EL (cell line): Measurements from ENCODE around the gene TSPY9.
"Not testable (repeated sequence)": the region's sequence is repeated elsewhere in the genome, so short reads cannot be mapped to it uniquely, and the experiment has no call there.

Source experiments
- DNase-seq: peaks from one replicate; pipeline ENCODE4 v3.0.0-alpha.2; 2016

TSPY9 gene, protein sequence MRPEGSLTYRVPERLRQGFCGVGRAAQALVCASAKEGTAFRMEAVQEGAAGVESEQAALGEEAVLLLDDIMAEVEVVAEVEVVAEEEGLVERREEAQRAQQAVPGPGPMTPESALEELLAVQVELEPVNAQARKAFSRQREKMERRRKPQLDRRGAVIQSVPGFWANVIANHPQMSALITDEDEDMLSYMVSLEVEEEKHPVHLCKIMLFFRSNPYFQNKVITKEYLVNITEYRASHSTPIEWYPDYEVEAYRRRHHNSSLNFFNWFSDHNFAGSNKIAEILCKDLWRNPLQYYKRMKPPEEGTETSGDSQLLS

GRCh38 chrY:9486967-9487366 lies at the start of gene TSPY9:
Gene TSPY9, plus strand, starts transcription at chrY:9487267. Its CDS starts 46 bp downstream, at chrY:9487313.
- DNase-seq = not testable (repeated sequence)

- not testable (repeated sequence) for DNase-seq
Observed at GRCh38 chrY:9466655-9467054, 20.4 kb upstream of the TSPY9 start, which contains the start of gene TSPY1. Gene TSPY1, plus strand, starts transcription at chrY:9466955. Its CDS starts 46 bp downstream, at chrY:9467001.

- not testable (repeated sequence) for DNase-seq
Observed at GRCh38 chrY:9504396-9504795, 17.3 kb downstream of the TSPY9 start.

GRCh38 chrY:9516287-9516686 lies 29.2 kb downstream of the TSPY9 start:
- DNase-seq = not testable (repeated sequence)

DNA sequence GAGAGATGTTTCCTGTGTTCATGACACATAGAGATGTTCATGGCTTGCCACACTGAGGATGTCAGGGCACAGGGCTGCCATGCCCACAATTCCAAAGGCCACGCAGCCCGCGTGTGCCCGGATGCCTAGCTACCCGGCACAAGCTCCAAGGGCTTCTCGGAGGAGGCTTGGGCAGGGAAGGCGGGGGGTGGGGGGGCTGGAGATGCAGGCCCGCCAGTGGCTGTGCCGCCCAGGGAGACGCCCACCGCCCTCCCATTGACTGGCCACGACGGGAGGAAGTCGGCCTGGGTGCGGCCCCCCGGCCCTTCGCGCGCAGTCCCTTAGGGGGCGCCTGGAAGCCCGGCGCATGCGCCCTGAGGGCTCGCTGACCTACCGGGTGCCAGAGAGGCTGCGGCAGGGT lies 40.5 kb downstream of the TSPY9 start, which contains the start of gene TSPY10:
Gene TSPY10, plus strand, starts transcription at position 301 of the 400 bp plus-strand sequence. Its CDS starts 46 bp downstream, at position 347.
- DNase-seq = not testable (repeated sequence)
